ENCODE measurements around the gene KLHL29.

Gene KLHL29

DNA sequence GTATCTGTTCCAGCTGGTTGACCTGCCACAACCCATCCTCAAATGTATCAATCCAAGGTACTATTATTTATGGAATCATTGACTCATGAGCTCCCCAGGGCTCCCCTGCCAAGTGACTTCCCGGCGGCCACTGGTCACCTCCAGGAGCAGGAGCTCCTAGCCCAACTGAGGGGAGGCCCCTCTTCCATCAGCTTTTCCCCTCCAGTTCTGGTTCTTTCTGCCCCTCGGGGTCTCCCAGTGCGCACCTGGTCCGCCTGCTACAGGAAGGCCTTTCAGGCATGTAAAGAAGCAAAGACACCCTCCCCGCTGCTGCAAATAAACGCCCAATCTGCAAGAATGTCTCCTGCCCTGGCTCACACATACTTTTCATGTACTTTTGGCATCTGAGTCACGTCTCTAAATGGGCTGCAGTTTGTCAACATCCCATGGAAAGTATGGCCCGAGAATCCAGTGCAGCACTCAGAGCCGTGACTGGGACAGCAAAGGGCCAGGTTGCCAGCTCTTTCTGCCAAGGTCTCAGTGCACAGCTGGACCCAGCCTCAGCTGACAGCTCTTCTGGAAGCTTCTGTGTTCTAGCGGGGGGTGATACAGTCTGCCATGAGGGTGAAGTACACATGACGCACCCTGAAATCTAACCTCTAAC lies 41.4 kb downstream of the KLHL29 start:
- H3K4me3 ChIP-seq (ENCODE audit: low read depth, low read length) = no peak overlapping the region

DNA sequence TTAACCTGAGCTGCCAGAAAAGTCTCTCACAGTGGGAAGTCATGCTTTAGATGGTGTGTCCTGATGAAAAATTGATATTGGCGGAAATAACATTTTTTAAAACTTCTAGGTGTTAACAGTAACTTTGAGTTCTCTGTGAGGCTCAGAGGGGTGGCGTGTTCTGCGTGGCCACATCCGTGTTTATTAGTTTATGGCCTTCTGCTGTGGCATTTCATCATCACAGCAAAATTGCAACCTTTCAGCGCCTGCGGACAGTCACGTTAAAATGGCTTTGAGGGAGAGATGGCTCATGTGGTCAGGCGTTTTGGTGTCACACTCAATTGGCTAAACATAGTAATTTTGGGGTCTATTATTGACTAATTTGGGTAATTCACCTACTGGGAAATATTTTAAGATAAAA lies 42.4 kb downstream of the KLHL29 start:
- TF ChIP-seq CTCF (IDR thresholded peaks at IDR 0.05; ENCODE audit: borderline replicate concordance, insufficient read depth, low read depth, low read length) = no peak
- H3K4me3 ChIP-seq (ENCODE audit: low read depth, low read length) = no peak overlapping the region

More for the DNA sequence above, 41.4 kb downstream of the KLHL29 start:
- no peak for TF ChIP-seq CTCF (IDR thresholded peaks at IDR 0.05; ENCODE audit: borderline replicate concordance, insufficient read depth, low read depth, low read length)

GRCh38 chr2:23427976-23428375 lies 43.0 kb downstream of the KLHL29 start:
- H3K4me3 ChIP-seq (ENCODE audit: low read depth, low read length) = no peak overlapping the region
- TF ChIP-seq CTCF (IDR thresholded peaks at IDR 0.05; ENCODE audit: borderline replicate concordance, insufficient read depth, low read depth, low read length) = no peak

GRCh38 chr2:23429036-23429435 lies 44.1 kb downstream of the KLHL29 start:
- no peak for TF ChIP-seq CTCF (IDR thresholded peaks at IDR 0.05; ENCODE audit: borderline replicate concordance, insufficient read depth, low read depth, low read length)
- no peak overlapping the region for H3K4me3 ChIP-seq (ENCODE audit: low read depth, low read length)

GRCh38 chr2:23430263-23430662 lies 45.3 kb downstream of the KLHL29 start:
- H3K4me3 ChIP-seq (ENCODE audit: low read depth, low read length) = no peak overlapping the region
- no peak for TF ChIP-seq CTCF (IDR thresholded peaks at IDR 0.05; ENCODE audit: borderline replicate concordance, insufficient read depth, low read depth, low read length)

GRCh38 chr2:23432531-23432930 lies 47.6 kb downstream of the KLHL29 start:
- no peak overlapping the region for H3K4me3 ChIP-seq (ENCODE audit: low read depth, low read length)
- no peak for TF ChIP-seq CTCF (IDR thresholded peaks at IDR 0.05; ENCODE audit: borderline replicate concordance, insufficient read depth, low read depth, low read length)

- TF ChIP-seq CTCF (IDR thresholded peaks at IDR 0.05; ENCODE audit: borderline replicate concordance, insufficient read depth, low read depth, low read length) = no peak
- no peak overlapping the region for H3K4me3 ChIP-seq (ENCODE audit: low read depth, low read length)
Observed at GRCh38 chr2:23433282-23433681, 48.3 kb downstream of the KLHL29 start.
